Tibial artery (tissue), 4 donors: ENCODE data around the gene MTHFD1L.
A peak's percentile ranks its signal among the peaks of the same experiment; 100 is the strongest.

ENCODE experiments used
- DNase-seq, 2 donors: peaks; one replicate each; pipeline ENCODE4 v3.0.0-alpha.2; 2019
- H3K27ac ChIP-seq, 2 donors: fragments of 200-600 bp; sonication (generic) in 1 of 2; 1 replicate in 1 of 2; 2 replicates in 1 of 2; pipeline ENCODE4 v1.5.1; 2018 to 2019; ENCODE audit warnings: mild to moderate bottlenecking in 1 of 2
- H3K27me3 ChIP-seq, 2 donors: fragments of 200-600 bp; sonication (generic) in 1 of 2; one replicate each; pipeline versions ENCODE4 v1.5.1 to v1.6.0; 2016 to 2019
- H3K36me3 ChIP-seq, 3 donors: fragments of 200-600 bp; sonication (generic) in 2 of 3; one replicate each; pipeline ENCODE4 v1.5.1; 2016 to 2019; ENCODE audit warnings: mild to moderate bottlenecking in 2 of 3
- H3K4me1 ChIP-seq, 4 donors: fragments of 200-600 bp; sonication (generic) in 2 of 4; 1 replicate in 3 of 4; 2 replicates in 1 of 4; pipeline ENCODE4 v1.5.1; 2016 to 2019
- H3K4me3 ChIP-seq, 2 donors: fragments of 200-600 bp; sonication (generic) in 1 of 2; 1 replicate in 1 of 2; 2 replicates in 1 of 2; pipeline ENCODE4 v1.5.1; 2018 to 2019; ENCODE audit warnings: mild to moderate bottlenecking in 2 of 2
- H3K9me3 ChIP-seq, 3 donors: fragments of 200-600 bp; sonication (generic) in 1 of 3; one replicate each; pipeline ENCODE4 v1.5.1; 2016 to 2019
- CTCF ChIP-seq, 2 experiments: fragments of 200-600 bp in 1 of 2; fragments of 450-650 bp in 1 of 2; IDR thresholded peaks; one replicate each; pipeline ENCODE4 v1.5.1; 2017 to 2019; ENCODE audit warnings: antibody characterized with exemption in 2 of 2, mild to moderate bottlenecking in 1 of 2, moderate library complexity in 1 of 2
- intact Hi-C: fragments of 100-400 bp; cut with DNase I; formaldehyde crosslinking; loops from one replicate; pipeline ENCODE4 v1.15.0; 2023; ENCODE audit warnings: low total_unique reads

The MTHFD1L gene

GRCh38 chr6:151065027-151065815 is 199.7 kb downstream of the MTHFD1L start:
- peak overlapping the region; percentile 47 to 75 for H3K27ac ChIP-seq
- H3K4me3 ChIP-seq, result no peak overlapping the region
- no peaks in the 10 kb centered on the region for H3K27me3 ChIP-seq
- no peak for TF ChIP-seq CTCF (IDR thresholded peaks at IDR 0.05)
- peak in 1 of 2 donors; percentile 63 for DNase-seq
- no peaks in the 10 kb centered on the region for H3K9me3 ChIP-seq
- no peaks in the 10 kb centered on the region for H3K36me3 ChIP-seq
- intact Hi-C loops, result no loop called here
- peaks cover 0 to 60% (median 44%) of the 10 kb centered on the region in 4 donors for H3K4me1 ChIP-seq

- no peak overlapping the region for H3K4me3 ChIP-seq
- H3K4me1 ChIP-seq, result peaks cover 0 to 69% (median 45%) of the 10 kb centered on the region in 4 donors
- no peak for TF ChIP-seq CTCF (IDR thresholded peaks at IDR 0.05)
- no peaks in the 10 kb centered on the region for H3K27me3 ChIP-seq
- peak overlapping the region; percentile 69 to 75 for H3K27ac ChIP-seq
- DNase-seq, result peak; percentile 77 to 85
- no peaks in the 10 kb centered on the region for H3K9me3 ChIP-seq
- no peaks in the 10 kb centered on the region for H3K36me3 ChIP-seq
- intact Hi-C loops, result no loop called here
Observed at GRCh38 chr6:151067684-151068596, 202.4 kb downstream of the MTHFD1L start.

DNA sequence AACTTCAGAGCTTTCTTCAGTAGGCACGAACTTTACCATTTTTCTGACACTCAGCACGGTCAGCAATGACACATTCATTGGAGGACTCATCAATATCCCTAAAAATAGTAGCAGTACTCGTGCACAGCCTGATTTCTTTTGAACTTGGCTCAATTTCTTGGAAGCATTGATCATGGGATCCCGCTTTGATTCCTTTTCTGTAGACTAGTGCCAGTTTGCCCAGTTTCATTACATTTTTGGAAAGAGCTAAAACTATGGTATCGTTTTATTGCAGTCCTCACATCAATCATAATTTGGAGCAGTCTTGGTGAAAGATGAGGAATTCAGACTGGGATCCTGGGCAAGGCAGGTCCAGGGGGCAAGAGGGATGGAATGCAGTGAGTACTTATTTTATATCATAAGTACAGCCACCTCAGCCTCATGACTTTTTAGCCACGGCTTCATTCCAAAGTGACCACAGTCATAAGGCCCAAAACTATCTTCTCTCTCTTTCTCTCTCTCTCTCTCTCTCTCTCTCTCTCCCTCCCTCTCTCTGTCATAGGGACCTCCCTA is 203.3 kb downstream of the MTHFD1L start:
- Histone ChIP-seq H3K4me3 (no peak overlapping the region), H3K9me3 (no peaks in the 10 kb centered on the region), H3K4me1 (peaks cover 0 to 64% (median 37%) of the 10 kb centered on the region in 4 donors), H3K27ac (peak overlapping the region; percentile 69 to 75), H3K27me3 (no peaks in the 10 kb centered on the region), H3K36me3 (no peaks in the 10 kb centered on the region)
- DNase-seq, result peak in 1 of 2 donors; percentile 45
- TF ChIP-seq CTCF (IDR thresholded peaks at IDR 0.05), result no peak
- intact Hi-C loops, result no loop called here

- H3K36me3 ChIP-seq, result no peaks in the 10 kb centered on the region
- peak overlapping the region; percentile 69 to 75 for H3K27ac ChIP-seq
- no peak overlapping the region for H3K4me3 ChIP-seq
- H3K4me1 ChIP-seq, result peaks cover 0 to 56% (median 30%) of the 10 kb centered on the region in 4 donors
- peak in 1 of 2 donors; percentile 50 for DNase-seq
- H3K27me3 ChIP-seq, result no peaks in the 10 kb centered on the region
- no peak for TF ChIP-seq CTCF (IDR thresholded peaks at IDR 0.05)
- intact Hi-C loops, result no loop called here
- H3K9me3 ChIP-seq, result no peaks in the 10 kb centered on the region
Observed at GRCh38 chr6:151069641-151070040, 204.1 kb downstream of the MTHFD1L start.

DNA sequence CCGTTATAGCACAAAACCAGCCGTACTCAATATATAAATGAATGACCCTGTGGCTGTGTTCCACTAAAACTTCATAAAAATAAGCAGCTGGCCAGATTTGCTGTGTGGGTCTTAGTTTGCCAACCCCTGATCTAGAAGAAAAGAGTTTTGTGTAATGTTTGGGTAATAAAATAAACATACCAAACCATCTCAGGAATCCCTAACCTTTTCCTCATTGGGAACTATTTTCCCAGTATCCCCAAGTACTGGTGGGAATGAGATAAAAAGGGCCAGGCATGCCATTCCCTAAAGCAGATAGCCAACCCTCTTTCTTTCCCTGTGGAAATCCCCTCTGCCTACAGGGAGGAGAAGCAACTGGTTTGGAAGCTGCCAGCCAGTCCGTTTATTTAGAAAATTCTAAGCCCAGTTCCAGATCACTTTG is 205.1 kb downstream of the MTHFD1L start:
- Histone ChIP-seq H3K27ac (peak overlapping the region; percentile 69 to 75), H3K27me3 (no peaks in the 10 kb centered on the region), H3K9me3 (no peaks in the 10 kb centered on the region), H3K36me3 (no peaks in the 10 kb centered on the region), H3K4me3 (peak overlapping the region; percentile 40 to 44), H3K4me1 (peaks cover 0 to 58% (median 30%) of the 10 kb centered on the region in 4 donors)
- intact Hi-C loops, result no loop called here
- DNase-seq, result no peak
- no peak for TF ChIP-seq CTCF (IDR thresholded peaks at IDR 0.05)
